Measurements from ENCODE around the gene PRPF6. TPM values are rescaled to one million over a fixed set of nuclear protein-coding genes. Genes with fewer than 3 reads are reported as not detected.

Gene PRPF6
- total RNA-seq, 1 donor from 2014 or later, result 46.8 TPM

GRCh38 chr20:63977739-63978276 lies 3.1 kb upstream of the PRPF6 start:
- Histone ChIP-seq H3K4me1 (peaks cover 59% of the 10 kb centered on the region), H3K27ac (replicated peaks) (peak overlapping the region; percentile 91), H3K27me3 (ENCODE audit: low read depth) (no peaks in the 10 kb centered on the region), H3K9me3 (replicated peaks) (no peaks in the 10 kb centered on the region), H3K4me3 (no peak overlapping the region), H3K36me3 (no peaks in the 10 kb centered on the region)
- DNase-seq, result no peak
- TF ChIP-seq CTCF (IDR thresholded peaks at IDR 0.05; ENCODE audit: borderline replicate concordance), result no peak
- intact Hi-C loops (cut with micrococcal nuclease), result no loop called here

- Histone ChIP-seq H3K4me1 (peaks cover 60% of the 10 kb centered on the region), H3K27ac (replicated peaks) (peak overlapping the region; percentile 91)
- intact Hi-C loops (cut with micrococcal nuclease), result no loop called here
Observed at GRCh38 chr20:63978319-63979228, 2.4 kb upstream of the PRPF6 start.

GRCh38 chr20:63979229-63979556 lies 1.7 kb upstream of the PRPF6 start:
- intact Hi-C loops (cut with micrococcal nuclease), result no loop called here
- Histone ChIP-seq H3K4me3 (peak overlapping the region; percentile 96), H3K27me3 (ENCODE audit: low read depth) (no peaks in the 10 kb centered on the region), H3K4me1 (peaks cover 56% of the 10 kb centered on the region), H3K36me3 (peaks cover 12% of the 10 kb centered on the region), H3K9me3 (replicated peaks) (no peaks in the 10 kb centered on the region), H3K27ac (replicated peaks) (peak overlapping the region; percentile 91)
- no peak for DNase-seq
- no peak for TF ChIP-seq CTCF (IDR thresholded peaks at IDR 0.05; ENCODE audit: borderline replicate concordance)

More at GRCh38 chr20:63978319-63979228, 2.4 kb upstream of the PRPF6 start:
- no peaks in the 10 kb centered on the region for H3K27me3 ChIP-seq (ENCODE audit: low read depth)
- no peaks in the 10 kb centered on the region for H3K9me3 ChIP-seq (replicated peaks)
- DNase-seq, result peak; percentile 78
- no peak for TF ChIP-seq CTCF (IDR thresholded peaks at IDR 0.05; ENCODE audit: borderline replicate concordance)
- H3K36me3 ChIP-seq, result peaks cover 6% of the 10 kb centered on the region
- peak overlapping the region; percentile 96 for H3K4me3 ChIP-seq

GRCh38 chr20:63979557-63980316 lies 1.2 kb upstream of the PRPF6 start, which contains the start of gene SAMD10:
Gene SAMD10, minus strand, starts transcription at chr20:63979642. Its CDS starts 175 bp downstream, at chr20:63979467.
- peak within 1 kb of the TSS; percentile 96 for H3K4me3 ChIP-seq
- H3K27me3 ChIP-seq (ENCODE audit: low read depth), result no peaks in the 10 kb centered on the region
- H3K9me3 ChIP-seq (replicated peaks), result no peaks in the 10 kb centered on the region
- H3K36me3 ChIP-seq, result peaks cover 18% of the 10 kb centered on the region
- intact Hi-C loops (cut with micrococcal nuclease), result no loop called here
- peaks cover 52% of the 10 kb centered on the region for H3K4me1 ChIP-seq
- H3K27ac ChIP-seq (replicated peaks), result peak within 1 kb of the TSS; percentile 91
- DNase-seq, result no peak
- peak; percentile 35 for TF ChIP-seq CTCF (IDR thresholded peaks at IDR 0.05; ENCODE audit: borderline replicate concordance)

- H3K4me1 ChIP-seq, result peaks cover 52% of the 10 kb centered on the region
- DNase-seq, result no peak
Observed at GRCh38 chr20:63980317-63980805, 571 bp upstream of the PRPF6 start.

More at GRCh38 chr20:63980317-63980805, 571 bp upstream of the PRPF6 start:
- Histone ChIP-seq H3K4me3 (peak overlapping the region; percentile 96), H3K9me3 (replicated peaks) (no peaks in the 10 kb centered on the region), H3K36me3 (peaks cover 24% of the 10 kb centered on the region), H3K27me3 (ENCODE audit: low read depth) (no peaks in the 10 kb centered on the region), H3K27ac (replicated peaks) (peak overlapping the region; percentile 91)
- no peak for TF ChIP-seq CTCF (IDR thresholded peaks at IDR 0.05; ENCODE audit: borderline replicate concordance)
- intact Hi-C loops (cut with micrococcal nuclease), result no loop called here

Data from left ventricle myocardium inferior (tissue), 1 donor.